22Rv1 (cell line): ENCODE measurements around the gene LHX2.

Experiments used
- ZFX ChIP-seq: fragments of 450-650 bp; IDR thresholded peaks from 2 replicates; pipeline ENCODE4 v1.6.1; 2017; ENCODE audit warnings: antibody characterized with exemption, borderline replicate concordance
- TF ChIP-seq, protein P1 (sequence below): fragments of 450-650 bp; IDR thresholded peaks from 2 replicates; pipeline ENCODE4 v1.5.1; 2017; ENCODE audit warnings: mild to moderate bottlenecking

DNA sequence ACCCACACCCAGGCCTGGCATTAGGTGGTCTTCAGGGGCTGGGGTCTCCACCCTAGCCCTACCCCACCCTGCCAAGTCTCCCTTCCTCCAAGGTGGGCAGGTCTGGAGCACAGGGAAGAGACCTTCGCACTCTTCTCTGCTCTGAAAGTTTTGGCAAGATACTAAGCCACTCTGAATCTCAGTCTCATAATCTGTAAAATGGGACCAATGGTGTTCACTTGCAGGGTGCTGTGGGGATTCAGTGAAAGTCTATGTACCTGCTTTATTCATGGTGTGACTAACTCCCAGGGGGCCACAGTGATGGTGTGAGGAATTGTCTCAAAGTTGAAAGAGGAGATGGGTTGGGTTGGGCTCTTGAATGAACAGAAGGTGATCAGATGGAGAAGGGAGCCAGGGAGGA, 25.0 kb downstream of the LHX2 start:
- TF ChIP-seq, protein P1, sequence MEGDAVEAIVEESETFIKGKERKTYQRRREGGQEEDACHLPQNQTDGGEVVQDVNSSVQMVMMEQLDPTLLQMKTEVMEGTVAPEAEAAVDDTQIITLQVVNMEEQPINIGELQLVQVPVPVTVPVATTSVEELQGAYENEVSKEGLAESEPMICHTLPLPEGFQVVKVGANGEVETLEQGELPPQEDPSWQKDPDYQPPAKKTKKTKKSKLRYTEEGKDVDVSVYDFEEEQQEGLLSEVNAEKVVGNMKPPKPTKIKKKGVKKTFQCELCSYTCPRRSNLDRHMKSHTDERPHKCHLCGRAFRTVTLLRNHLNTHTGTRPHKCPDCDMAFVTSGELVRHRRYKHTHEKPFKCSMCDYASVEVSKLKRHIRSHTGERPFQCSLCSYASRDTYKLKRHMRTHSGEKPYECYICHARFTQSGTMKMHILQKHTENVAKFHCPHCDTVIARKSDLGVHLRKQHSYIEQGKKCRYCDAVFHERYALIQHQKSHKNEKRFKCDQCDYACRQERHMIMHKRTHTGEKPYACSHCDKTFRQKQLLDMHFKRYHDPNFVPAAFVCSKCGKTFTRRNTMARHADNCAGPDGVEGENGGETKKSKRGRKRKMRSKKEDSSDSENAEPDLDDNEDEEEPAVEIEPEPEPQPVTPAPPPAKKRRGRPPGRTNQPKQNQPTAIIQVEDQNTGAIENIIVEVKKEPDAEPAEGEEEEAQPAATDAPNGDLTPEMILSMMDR: no peak
- TF ChIP-seq ZFX: no peak
